ENCODE results near the gene CCDC8.
"Not testable (repeated sequence)": the region's sequence is repeated elsewhere in the genome, so short reads cannot be mapped to it uniquely, and the experiment has no call there.

CCDC8 gene

GRCh38 chr19:46429999-46430398 is 16.6 kb upstream of the CCDC8 start:
- Histone ChIP-seq H3K27me3 (peaks cover 34% of the 10 kb centered on the region), H4K20me1 (no peaks in the 10 kb centered on the region), H3K4me1 (peaks cover 49% of the 10 kb centered on the region), H3K4me3 (no peak overlapping the region), H3K9me3 (no peaks in the 10 kb centered on the region; the same call in 1 of the 2 replicates), H3K27ac (no peak overlapping the region), H3K36me3 (no peaks in the 10 kb centered on the region), H3K9ac (no peak overlapping the region), H3K4me2 (peak overlapping the region; percentile 40; the same call in 1 of the 2 replicates)
- no peak for TF ChIP-seq Cebpa-rat (IDR thresholded peaks at IDR 0.05)

- Histone ChIP-seq H3K9ac (no peak within 1 kb of the TSS), H3K36me3 (no peaks in the 10 kb centered on the region), H3K27ac (no peak within 1 kb of the TSS), H3K27me3 (peaks cover 37% of the 10 kb centered on the region), H3K4me3 (no peak within 1 kb of the TSS), H3K9me3 (no peaks in the 10 kb centered on the region; the same call in 1 of the 2 replicates), H3K4me1 (peaks cover 49% of the 10 kb centered on the region), H4K20me1 (no peaks in the 10 kb centered on the region), H3K4me2 (peak within 1 kb of the TSS; percentile 70)
- no peak for TF ChIP-seq Cebpa-rat (IDR thresholded peaks at IDR 0.05)
Observed at GRCh38 chr19:46428239-46429135, 15.1 kb upstream of the CCDC8 start, which contains the start of gene PNMA8C. PNMA8C (minus strand) TSS chr19:46428936; CDS start chr19:46428359, 577 bp downstream.

DNA sequence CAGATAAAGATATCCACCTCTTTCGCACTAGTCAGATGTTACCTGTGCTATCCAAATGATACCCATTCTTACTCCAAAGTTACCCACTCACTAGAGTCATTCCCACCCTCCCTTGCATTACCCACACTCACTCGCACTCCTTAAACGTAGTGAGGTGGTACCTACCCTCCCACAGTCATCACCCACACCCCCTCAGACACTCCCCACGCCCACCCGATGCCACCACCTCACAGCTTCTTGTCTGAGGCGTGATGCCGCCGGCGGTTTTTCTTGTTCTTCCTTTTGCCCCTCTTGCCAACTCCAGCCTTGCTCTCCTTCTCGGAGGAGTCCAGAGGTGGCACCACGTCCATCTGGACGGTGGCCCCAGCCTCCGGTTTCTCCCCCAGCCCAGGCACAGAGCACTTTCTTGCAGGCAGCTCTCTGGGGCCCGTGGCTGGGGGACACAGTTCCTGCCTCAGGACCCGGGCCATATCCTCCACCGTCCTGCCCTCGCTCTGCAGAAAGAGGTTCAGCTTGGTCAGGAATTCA is 14.2 kb upstream of the CCDC8 start:
- Histone ChIP-seq H3K27me3 (peaks cover 37% of the 10 kb centered on the region), H3K4me3 (no peak overlapping the region), H3K27ac (no peak overlapping the region), H3K36me3 (no peaks in the 10 kb centered on the region), H3K4me2 (peak overlapping the region; percentile 70), H4K20me1 (no peaks in the 10 kb centered on the region), H3K4me1 (peaks cover 57% of the 10 kb centered on the region), H3K9ac (no peak overlapping the region), H3K9me3 (no peaks in the 10 kb centered on the region; the same call in 1 of the 2 replicates)
- TF ChIP-seq Cebpa-rat (IDR thresholded peaks at IDR 0.05): no peak

GRCh38 chr19:46426506-46427162 is 13.3 kb upstream of the CCDC8 start:
- Histone ChIP-seq H3K9me3 (no peaks in the 10 kb centered on the region; the same call in 1 of the 2 replicates), H4K20me1 (no peaks in the 10 kb centered on the region), H3K27me3 (peaks cover 37% of the 10 kb centered on the region), H3K27ac (no peak overlapping the region), H3K4me1 (peaks cover 60% of the 10 kb centered on the region), H3K4me3 (no peak overlapping the region), H3K4me2 (0 out of 2 replicates have a peak overlapping the region, but pooled peaks have one; percentile 17), H3K36me3 (no peaks in the 10 kb centered on the region), H3K9ac (no peak overlapping the region)
- TF ChIP-seq Cebpa-rat (IDR thresholded peaks at IDR 0.05): no peak

DNA sequence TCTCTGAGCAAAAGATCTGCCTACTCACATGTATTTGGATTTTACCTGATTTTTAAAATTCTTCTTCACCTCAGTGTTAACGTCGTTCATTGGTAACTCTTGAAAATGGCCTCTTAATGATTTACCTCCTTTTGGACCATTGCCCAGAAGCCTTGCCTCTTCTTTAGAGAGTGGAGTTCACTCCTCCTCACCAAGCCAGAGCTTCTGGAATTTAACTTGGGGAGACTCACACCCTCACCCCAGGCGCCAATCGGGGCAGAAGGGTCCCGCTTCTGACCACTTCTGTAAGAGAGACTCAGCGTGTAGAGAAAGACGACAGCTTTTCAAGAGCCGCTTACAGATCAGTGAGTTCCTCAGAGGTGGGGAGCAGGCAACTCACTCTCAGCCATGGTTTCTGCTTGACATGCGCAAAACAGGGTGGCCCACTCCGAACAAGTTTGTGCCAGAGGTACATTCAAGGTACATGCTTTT is 12.7 kb upstream of the CCDC8 start:
- no peak for TF ChIP-seq Cebpa-rat (IDR thresholded peaks at IDR 0.05)
- no peak overlapping the region for H3K27ac ChIP-seq
- peaks cover 56% of the 10 kb centered on the region for H3K4me1 ChIP-seq
- no peak overlapping the region for H3K4me3 ChIP-seq
- no peaks in the 10 kb centered on the region for H3K36me3 ChIP-seq
- H3K27me3 ChIP-seq: peaks cover 37% of the 10 kb centered on the region
- H3K9ac ChIP-seq: no peak overlapping the region
- H3K9me3 ChIP-seq: no peaks in the 10 kb centered on the region; the same call in 1 of the 2 replicates
- no peak overlapping the region for H3K4me2 ChIP-seq
- H4K20me1 ChIP-seq: no peaks in the 10 kb centered on the region

DNA sequence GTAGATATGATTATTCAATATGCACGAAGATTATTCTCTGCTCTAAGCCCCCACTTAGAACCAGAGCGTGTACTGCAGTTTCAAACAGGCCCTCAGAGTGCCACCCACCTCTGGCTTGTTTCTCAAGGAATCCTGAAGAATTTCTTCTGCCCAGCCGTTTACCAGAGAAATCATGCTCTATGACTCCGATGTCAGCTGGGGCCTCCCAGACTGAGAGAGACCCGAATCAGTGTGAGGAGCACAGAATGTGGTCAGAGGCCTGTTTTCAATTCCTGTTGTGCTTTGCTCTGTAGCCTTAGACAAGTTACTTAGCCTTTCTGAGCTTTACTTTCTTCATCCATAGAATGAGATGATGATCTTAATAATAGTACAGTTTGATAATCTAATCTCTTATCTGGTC is 9.8 kb upstream of the CCDC8 start:
- H3K4me3 ChIP-seq: no peak overlapping the region
- no peak overlapping the region for H3K9ac ChIP-seq
- peaks cover 35% of the 10 kb centered on the region for H3K27me3 ChIP-seq
- H3K9me3 ChIP-seq: no peaks in the 10 kb centered on the region; the same call in 1 of the 2 replicates
- no peaks in the 10 kb centered on the region for H4K20me1 ChIP-seq
- H3K4me2 ChIP-seq: no peak overlapping the region
- peaks cover 46% of the 10 kb centered on the region for H3K4me1 ChIP-seq
- H3K27ac ChIP-seq: no peak overlapping the region
- no peaks in the 10 kb centered on the region for H3K36me3 ChIP-seq
- TF ChIP-seq Cebpa-rat (IDR thresholded peaks at IDR 0.05): no peak

GRCh38 chr19:46422344-46422743 is 9.0 kb upstream of the CCDC8 start:
- Histone ChIP-seq H3K36me3 (no peaks in the 10 kb centered on the region), H3K4me2 (no peak overlapping the region), H3K9ac (no peak overlapping the region), H3K9me3 (no peaks in the 10 kb centered on the region; the same call in 1 of the 2 replicates), H4K20me1 (no peaks in the 10 kb centered on the region), H3K4me3 (no peak overlapping the region), H3K4me1 (peaks cover 44% of the 10 kb centered on the region), H3K27ac (no peak overlapping the region), H3K27me3 (peaks cover 27% of the 10 kb centered on the region)
- no peak for TF ChIP-seq Cebpa-rat (IDR thresholded peaks at IDR 0.05)

DNA sequence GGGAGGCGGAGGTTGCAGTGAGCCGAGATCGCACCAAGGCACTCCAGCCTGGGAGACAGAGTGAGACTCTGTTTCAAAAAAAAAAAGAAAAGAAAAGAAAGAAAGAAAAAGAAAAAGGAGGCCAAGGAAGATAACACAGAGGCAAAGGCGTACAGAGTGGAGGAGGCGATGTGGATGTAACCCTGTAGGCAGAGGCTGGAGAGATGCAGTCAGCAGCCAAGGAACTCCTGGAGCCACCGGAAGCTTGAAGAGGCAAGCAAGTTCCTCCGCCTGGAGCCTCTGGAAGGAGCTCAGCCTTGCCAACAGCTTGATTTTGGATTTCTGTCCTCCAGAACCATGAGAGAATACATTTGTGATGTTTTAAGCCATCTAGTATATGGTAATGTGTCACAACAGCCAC is 6.7 kb upstream of the CCDC8 start:
- H3K27me3 ChIP-seq: peaks cover 4% of the 10 kb centered on the region; the same call in 1 of the 2 replicates
- no peak for TF ChIP-seq Cebpa-rat (IDR thresholded peaks at IDR 0.05)
- no peaks in the 10 kb centered on the region for H4K20me1 ChIP-seq
- no peak overlapping the region for H3K4me3 ChIP-seq
- H3K9me3 ChIP-seq: no peaks in the 10 kb centered on the region
- peak overlapping the region; percentile 38; the same call in 1 of the 2 replicates for H3K27ac ChIP-seq
- H3K36me3 ChIP-seq: no peaks in the 10 kb centered on the region
- peak overlapping the region; percentile 24; the same call in 1 of the 2 replicates for H3K9ac ChIP-seq
- H3K4me1 ChIP-seq: peaks cover 60% of the 10 kb centered on the region
- H3K4me2 ChIP-seq: peak overlapping the region; percentile 63

DNA sequence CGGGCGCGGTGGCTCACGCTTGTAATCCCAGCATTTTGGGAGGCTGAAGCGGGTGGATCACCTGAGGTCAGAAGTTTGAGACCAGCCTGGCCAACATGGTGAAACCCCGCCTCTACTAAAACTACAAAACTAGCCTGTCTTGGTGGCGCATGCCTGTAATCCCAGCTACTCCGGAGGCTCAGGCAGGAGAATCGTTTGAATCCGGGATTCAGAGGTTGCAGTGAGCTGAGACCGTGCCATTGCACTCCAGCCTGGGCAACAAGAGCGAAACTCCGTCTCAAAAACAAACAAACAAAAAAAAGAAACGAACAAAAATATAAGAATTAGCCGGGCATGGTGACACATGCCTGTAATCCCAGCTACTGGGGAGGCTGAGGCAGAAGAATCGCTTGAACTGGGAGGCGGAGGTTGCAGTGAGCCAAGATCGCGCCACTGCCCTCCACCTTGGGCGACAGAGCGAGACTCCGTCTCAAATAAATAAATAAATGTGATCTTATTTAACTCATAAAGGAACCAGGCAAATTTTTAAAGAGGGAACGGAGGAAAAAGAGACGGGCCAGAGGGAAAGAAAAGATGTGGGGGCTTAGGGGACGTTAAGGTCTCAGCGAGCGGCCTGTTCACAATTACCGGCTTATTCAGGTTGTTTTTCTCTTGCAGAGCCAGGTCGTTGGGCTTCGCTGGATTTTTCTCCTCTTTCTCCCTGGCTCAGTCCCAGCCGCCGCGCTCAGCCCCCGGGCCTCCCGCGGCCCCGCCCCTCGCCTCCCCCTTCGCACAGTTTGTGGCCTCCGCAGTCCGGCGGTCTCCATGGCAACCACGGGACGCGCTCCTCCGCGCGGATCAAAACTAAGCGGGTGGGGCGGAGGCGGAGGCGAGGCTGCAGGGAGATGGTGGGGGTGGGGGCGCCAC is 2.7 kb upstream of the CCDC8 start:
- H3K9me3 ChIP-seq, H4K20me1 ChIP-seq, H3K36me3 ChIP-seq, H3K9ac ChIP-seq, H3K27ac ChIP-seq: not testable (repeated sequence)
- peaks cover 22% of the 10 kb centered on the region for H3K27me3 ChIP-seq
- H3K4me2 ChIP-seq: peak overlapping the region; percentile 74
- peaks cover 47% of the 10 kb centered on the region for H3K4me1 ChIP-seq
- H3K4me3 ChIP-seq: peak overlapping the region; percentile 51

- not testable (repeated sequence) for H3K9me3 ChIP-seq, H4K20me1 ChIP-seq, H3K27ac ChIP-seq, H3K9ac ChIP-seq, H3K36me3 ChIP-seq, H3K4me3 ChIP-seq
- peaks cover 23% of the 10 kb centered on the region for H3K27me3 ChIP-seq
- peak overlapping the region; percentile 74 for H3K4me2 ChIP-seq
- peaks cover 44% of the 10 kb centered on the region for H3K4me1 ChIP-seq
Observed at GRCh38 chr19:46414899-46415298, 1.5 kb upstream of the CCDC8 start.
